SK-N-SH (cell line): ENCODE measurements around the gene ENKD1.

Source experiments
- CTCF ChIP-seq: fragments of 200-600 bp; sonication (generic); IDR thresholded peaks from 2 replicates; pipeline ENCODE4 v1.6.1; 2017; ENCODE audit warnings: antibody characterized with exemption, mild to moderate bottlenecking, moderate library complexity
- EZH2phosphoT487 ChIP-seq: fragments of 200-600 bp; sonication (generic); IDR thresholded peaks from 2 replicates; pipeline ENCODE4 v1.6.1; 2017; ENCODE audit warnings: low read depth, mixed run types, mild to moderate bottlenecking, antibody characterized with exemption, moderate library complexity, borderline replicate concordance
- POLR2AphosphoS5 ChIP-seq: IDR thresholded peaks from 2 replicates; pipeline ENCODE4 v1.6.1; 2012; ENCODE audit warnings: low read depth, low read length
- REST ChIP-seq: IDR thresholded peaks from 2 replicates; pipeline ENCODE4 v1.6.1; 2012; ENCODE audit warnings: mild to moderate bottlenecking, low read depth, low read length, moderate library complexity
- SIN3A ChIP-seq: IDR thresholded peaks from 2 replicates; pipeline ENCODE4 v1.6.1; 2012; ENCODE audit warnings: low read depth, mild to moderate bottlenecking, low read length, moderate library complexity, borderline replicate concordance

DNA sequence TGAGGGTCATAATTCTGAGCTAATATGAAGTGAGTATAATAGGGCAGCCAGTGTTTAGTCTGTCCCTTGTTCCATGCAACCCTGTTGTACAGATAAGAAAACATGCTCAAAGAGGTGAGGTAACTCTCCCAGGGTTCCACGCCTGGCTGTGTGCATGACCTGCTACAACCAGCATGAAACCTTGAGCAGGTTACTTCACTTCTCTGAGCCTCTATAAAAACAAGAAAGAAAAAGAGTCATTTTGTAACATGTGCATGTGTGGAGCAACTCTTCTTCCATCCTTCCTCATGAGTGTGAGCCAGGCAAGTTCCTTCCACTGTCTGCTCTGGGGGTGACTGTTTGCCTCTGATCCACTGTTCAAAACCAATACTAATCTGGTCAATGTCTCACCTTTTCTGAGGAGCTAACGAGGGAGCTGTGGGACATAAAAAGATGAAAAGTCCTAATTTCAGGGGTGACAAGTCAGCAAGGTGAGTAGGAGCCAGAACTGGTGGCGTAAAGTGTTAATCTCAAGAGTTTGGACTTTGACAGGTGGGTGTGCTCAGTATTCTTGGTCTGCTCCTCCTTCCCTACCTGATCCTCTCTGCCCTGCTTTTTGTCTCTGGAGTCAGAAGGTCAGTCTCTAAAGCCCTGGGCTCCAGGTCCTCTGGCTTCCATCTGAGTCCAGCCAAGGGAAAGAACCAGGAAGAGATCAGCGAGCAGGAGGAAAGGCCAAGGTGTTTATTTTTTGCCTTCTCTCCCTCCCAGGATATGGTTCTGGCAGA, 31.1 kb upstream of the ENKD1 start:
- TF ChIP-seq CTCF, result no peak
- TF ChIP-seq EZH2phosphoT487, result no peak
- no peak for TF ChIP-seq REST
- no peak for TF ChIP-seq SIN3A
- no peak for TF ChIP-seq POLR2AphosphoS5
